Activated T-helper 9 cell treated with anti-CD3 and anti-CD28 coated beads, Interleukin-2, amount 50 U/mL, for 16 hours (primary cell): Measurements from ENCODE around the gene HOXA6.

Source experiments
- DNase-seq: peaks from one replicate; pipeline ENCODE4 v3.0.0-alpha.2; 2020; ENCODE audit warnings: low read depth

Gene HOXA6

GRCh38 chr7:27184337-27185012, 36.9 kb upstream of the HOXA6 start:
- no peak for DNase-seq

GRCh38 chr7:27183682-27184336, 36.2 kb upstream of the HOXA6 start:
- no peak for DNase-seq

- DNase-seq: no peak
Measured at GRCh38 chr7:27182861-27183681, 35.5 kb upstream of the HOXA6 start.

- no peak for DNase-seq
Measured at GRCh38 chr7:27182285-27182841, 34.8 kb upstream of the HOXA6 start.

- DNase-seq: no peak
Measured at GRCh38 chr7:27181795-27182275, 34.3 kb upstream of the HOXA6 start.

GRCh38 chr7:27180431-27181420, 33.2 kb upstream of the HOXA6 start:
- no peak for DNase-seq

- peak; percentile 34 for DNase-seq
Measured at GRCh38 chr7:27179503-27180430, 32.2 kb upstream of the HOXA6 start.

- no peak for DNase-seq
Measured at GRCh38 chr7:27179030-27179429, 31.5 kb upstream of the HOXA6 start.

- no peak for DNase-seq
Measured at GRCh38 chr7:27178366-27178765, 30.8 kb upstream of the HOXA6 start.

- no peak for DNase-seq
Measured at GRCh38 chr7:27177795-27178320, 30.3 kb upstream of the HOXA6 start.

- DNase-seq: no peak
Measured at GRCh38 chr7:27176962-27177794, 29.6 kb upstream of the HOXA6 start.

GRCh38 chr7:27176524-27176845, 28.9 kb upstream of the HOXA6 start:
- no peak for DNase-seq

GRCh38 chr7:27175626-27176523, 28.3 kb upstream of the HOXA6 start:
- DNase-seq: no peak

GRCh38 chr7:27174874-27175625, 27.5 kb upstream of the HOXA6 start:
- no peak for DNase-seq

GRCh38 chr7:27173956-27174873, 26.6 kb upstream of the HOXA6 start, which contains the start of gene HOXA10:
Gene HOXA10, minus strand, starts transcription at chr7:27174320. Its CDS starts 14 bp downstream, at chr7:27174306.
- no peak for DNase-seq

GRCh38 chr7:27173511-27173955, 26.0 kb upstream of the HOXA6 start:
- no peak for DNase-seq
